Ovary (tissue), 9 donors: ENCODE measurements around the gene NRL. TPM values are rescaled to one million over a fixed set of nuclear protein-coding genes. Genes with fewer than 3 reads are reported as not detected.

ENCODE experiments used
- DNase-seq, 5 donors: peaks; one replicate each; pipeline ENCODE4 v3.0.0-alpha.2; 2019 to 2020
- H3K27ac ChIP-seq, 2 donors: fragments of 200-600 bp; one replicate each; pipeline versions ENCODE4 v1.5.1 to v1.8.0; 2019 to 2022
- H3K27me3 ChIP-seq: fragments of 200-600 bp; one replicate; pipeline ENCODE4 v1.8.0; 2022
- H3K36me3 ChIP-seq: fragments of 200-600 bp; sonication (generic); one replicate; pipeline ENCODE4 v1.5.1; 2019
- H3K4me1 ChIP-seq: one replicate; pipeline ENCODE4 v1.8.1; 2013; ENCODE audit warnings: mild to moderate bottlenecking, moderate library complexity; ENCODE audit not compliant: insufficient read depth
- H3K4me3 ChIP-seq: fragments of 200-600 bp; sonication (generic); one replicate; pipeline ENCODE4 v1.5.1; 2017
- H3K9me3 ChIP-seq, 2 donors: fragments of 200-600 bp in 1 of 2; sonication (generic) in 1 of 2; one replicate each; pipeline versions ENCODE4 v1.5.1 to v1.8.1; 2013 to 2019; ENCODE audit warnings: mild to moderate bottlenecking in 1 of 2, moderate library complexity in 1 of 2
- CTCF ChIP-seq, 3 donors: fragments of 450-650 bp in 2 of 3; fragments of 200-600 bp in 1 of 3; IDR thresholded peaks; one replicate each; pipeline versions ENCODE4 v1.5.1 to v1.8.0; 2016 to 2022; ENCODE audit warnings: antibody characterized with exemption in 3 of 3, mild to moderate bottlenecking in 1 of 3
- EP300 ChIP-seq: sonication (generic); formaldehyde crosslinking; IDR thresholded peaks from one replicate; pipeline ENCODE4 v1.6.1; 2017; ENCODE audit warnings: antibody characterized with exemption
- POLR2A ChIP-seq: fragments of 450-650 bp; IDR thresholded peaks from one replicate; pipeline ENCODE4 v1.6.1; 2017; ENCODE audit warnings: antibody characterized with exemption, mild to moderate bottlenecking, moderate library complexity
- WGBS, 3 donors: extraction: QIAGEN DNeasy Blood & Tissue Kit in 1 of 3; methylation state at CpG; one replicate each; pipeline versions ENCODE4 v1.1.5 to v1.1.7; 2013 to 2017; 5-methylcytosine and 5-hydroxymethylcytosine counted together
- intact Hi-C, 4 donors: fragments of 100-400 bp; cut with DNase I; formaldehyde crosslinking; loops; one replicate each; pipeline versions ENCODE4 v1.11.0 to v1.15.1; 2022 to 2023
- polyA plus RNA-seq, 2 donors: library from polyadenylated mRNA; stranded (reverse); fragments of 200-250 nt in 1 of 2; fragments of 350-450 nt in 1 of 2; fragmentation: Illumina TruSeq in 1 of 2; extraction: RNeasy Lipid Tissue Mini Kit (QIAGEN cat#74804) in 1 of 2; gene quantifications; one replicate each; pipeline ENCODE4 v1.2.3, GENCODE V29; 2013 to 2014
- total RNA-seq, 7 donors: library from RNA; depleted of rRNA in 2 of 7; stranded (reverse); fragments of >200 nt in 2 of 7; fragmentation: NEBNext Ultra II Directional in 3 of 7; extraction: Animal tissue kit (Norgen Biotek cat#: 25700) in 3 of 7; gene quantifications; one replicate each; pipeline versions ENCODE4 v1.1.0 to v1.2.4, GENCODE V29; 2016 to 2023
- donor health status: DM: no; HTN: no; CAD: no; lungs with moderate emphysema.
- donor health status: DM: no; HTN: no; CAD: no.
- donor health status: Bipolar disorder and iron deficiency.
- donor health status: DM: yes; HTN: yes; CAD: no.
- donor health status: DM: no; HTN: no; CAD: no.
- donor health status: DM: yes; HTN: yes; CAD: no.

The NRL gene
- total and polyA plus RNA-seq, 9 donors: 0.78 to 4.1 (median 2.8) TPM

GRCh38 chr14:24123424-24124417 is 9.0 kb upstream of the NRL start:
- TF ChIP-seq EP300 (no peak), CTCF (IDR thresholded peaks at IDR 0.05) (no peak), POLR2A (no peak)
- Histone ChIP-seq H3K9me3 (no peaks in the 10 kb centered on the region), H3K36me3 (peaks cover 3% of the 10 kb centered on the region), H3K4me1 (no peaks in the 10 kb centered on the region), H3K27me3 (no peaks in the 10 kb centered on the region), H3K27ac (no peak overlapping the region), H3K4me3 (no peak overlapping the region)
- intact Hi-C loops: no loop called here
- peak in 1 of 5 donors; percentile 17 for DNase-seq
- WGBS, 3 donors: 84 to 90% (median 85%) methylated on average over 9 of the region's 9 CpGs

GRCh38 chr14:24122898-24123297 is 8.1 kb upstream of the NRL start:
- DNase-seq: peak in 1 of 5 donors; percentile 23

GRCh38 chr14:24122416-24122815 is 7.7 kb upstream of the NRL start:
- DNase-seq: no peak
- Histone ChIP-seq H3K4me1 (no peaks in the 10 kb centered on the region), H3K4me3 (no peak overlapping the region), H3K27ac (no peak overlapping the region), H3K9me3 (no peaks in the 10 kb centered on the region), H3K36me3 (peaks cover 8% of the 10 kb centered on the region), H3K27me3 (no peaks in the 10 kb centered on the region)
- 96 to 98% (median 98%) methylated on average over 4 of the region's 4 CpGs for WGBS, 3 donors
- intact Hi-C loops: no loop called here
- no peak for TF ChIP-seq EP300
- TF ChIP-seq CTCF (IDR thresholded peaks at IDR 0.05): no peak
- TF ChIP-seq POLR2A: no peak

More at GRCh38 chr14:24122898-24123297, 8.1 kb upstream of the NRL start:
- no peak overlapping the region for H3K4me3 ChIP-seq
- H3K9me3 ChIP-seq: no peaks in the 10 kb centered on the region
- peaks cover 8% of the 10 kb centered on the region for H3K36me3 ChIP-seq
- intact Hi-C loops: no loop called here
- TF ChIP-seq POLR2A: no peak
- no peak for TF ChIP-seq EP300
- TF ChIP-seq CTCF (IDR thresholded peaks at IDR 0.05): no peak
- no peaks in the 10 kb centered on the region for H3K4me1 ChIP-seq
- WGBS, 3 donors: 87 to 95% (median 94%) methylated on average over 8 of the region's 8 CpGs
- no peaks in the 10 kb centered on the region for H3K27me3 ChIP-seq
- no peak overlapping the region for H3K27ac ChIP-seq

- TF ChIP-seq POLR2A (no peak), CTCF (IDR thresholded peaks at IDR 0.05) (no peak)
- DNase-seq: peak in 1 of 5 donors; percentile 12
- intact Hi-C loops: no loop called here
- Histone ChIP-seq H3K4me3 (no peak overlapping the region), H3K4me1 (peaks cover 3% of the 10 kb centered on the region), H3K36me3 (peaks cover 8% of the 10 kb centered on the region), H3K27me3 (no peaks in the 10 kb centered on the region), H3K9me3 (no peaks in the 10 kb centered on the region), H3K27ac (no peak overlapping the region)
- 93 to 95% (median 94%) methylated on average over 8 of the region's 8 CpGs for WGBS, 3 donors
These were observed 6.5 kb upstream of the NRL start for GRCh38 chr14:24121210-24121609.
